H1 (cell line): ENCODE data around the gene GRID2. TPM values are rescaled to one million over a fixed set of nuclear protein-coding genes. Genes with fewer than 3 reads are reported as not detected.

Experiments
- CTCF ChIA-PET: fragments of 300-600 bp; sonication (Branson Sonifier 250); formaldehyde crosslinking; loops from one replicate; lab custom pipeline; 2021; ENCODE audit not compliant: partially characterized antibody; lab: Charles Lee
- POLR2A ChIA-PET: fragments of 300-600 bp; sonication (Branson Sonifier 250); formaldehyde crosslinking; loops from one replicate; lab custom pipeline; 2021; ENCODE audit warnings: inconsistent platforms; ENCODE audit not compliant: partially characterized antibody; lab: Charles Lee
- DNase-seq, 2 experiments: peaks; one replicate each; pipeline versions ENCODE4 v3.0.0 to v3.0.0-alpha.2; 2010 to 2022; ENCODE audit warnings: low spot score in 2 of 2, low read depth in 1 of 2, mixed read lengths in 1 of 2
- FAIRE-seq: peaks from 2 replicates; lab custom pipeline; 2011; peaks lifted over from hg19 to GRCh38; lab: Jason Lieb, UNC
- H2AFZ ChIP-seq: 2 replicates; pipeline ENCODE4 v1.8.1; 2012; ENCODE audit warnings: low read length, inconsistent platforms
- H2AK5ac ChIP-seq: 2 replicates; pipeline ENCODE4 v1.6.1; 2013; ENCODE audit warnings: low read depth, low read length
- H2BK120ac ChIP-seq: replicated peaks from 2 replicates; pipeline ENCODE3; 2013; ENCODE audit warnings: low read depth, low read length, inconsistent platforms
- H2BK12ac ChIP-seq: 2 replicates; pipeline ENCODE4 v1.6.1; 2013; ENCODE audit warnings: low read depth, low read length
- H2BK15ac ChIP-seq: 2 replicates; pipeline ENCODE4 v1.6.1; 2013; ENCODE audit warnings: low read length
- H2BK20ac ChIP-seq: 2 replicates; pipeline ENCODE4 v1.6.1; 2013; ENCODE audit warnings: low read length
- H2BK5ac ChIP-seq: 2 replicates; pipeline ENCODE4 v1.6.1; 2013; ENCODE audit warnings: low read depth, low read length
- H3K14ac ChIP-seq: 2 replicates; pipeline ENCODE4 v1.6.1; 2013; ENCODE audit warnings: inconsistent platforms; ENCODE audit not compliant: insufficient read length
- H3K18ac ChIP-seq: 2 replicates; pipeline ENCODE4 v1.6.1; 2013; ENCODE audit warnings: low read length; ENCODE audit errors: extremely low read depth
- H3K23ac ChIP-seq: 2 replicates; pipeline ENCODE4 v1.6.1; 2013; ENCODE audit warnings: inconsistent platforms; ENCODE audit not compliant: insufficient read length
- H3K23me2 ChIP-seq: 2 replicates; pipeline ENCODE4 v1.6.1; 2013; ENCODE audit warnings: low read depth, low read length
- H3K27ac ChIP-seq: 2 replicates; pipeline ENCODE4 v1.6.1; 2011; ENCODE audit warnings: low read depth, low read length, inconsistent platforms
- H3K27me3 ChIP-seq, 4 experiments: replicated peaks in 1 of 4; 1 replicate in 1 of 4; 2 replicates in 3 of 4; pipeline versions ENCODE4 v1.6.1 to v1.8.1; 2011 to 2013; ENCODE audit warnings: low read length in 3 of 4, mild to moderate bottlenecking in 3 of 4, inconsistent platforms in 2 of 4, mixed read lengths in 2 of 4, moderate library complexity in 1 of 4; ENCODE audit not compliant: control insufficient read depth in 3 of 4, insufficient read depth in 3 of 4; ENCODE audit errors: extremely low read depth in 1 of 4
- H3K36me3 ChIP-seq, 4 experiments: 2 replicates each; pipeline versions ENCODE4 v1.6.1 to v1.8.1; 2011 to 2013; ENCODE audit warnings: mild to moderate bottlenecking in 4 of 4, low read length in 3 of 4, moderate library complexity in 2 of 4, control low read depth in 1 of 4, inconsistent platforms in 1 of 4; ENCODE audit not compliant: insufficient read depth in 4 of 4, control insufficient read depth in 2 of 4
- H3K4ac ChIP-seq: replicated peaks from 2 replicates; pipeline ENCODE3; 2013; ENCODE audit warnings: low read length, low read depth, mixed read lengths, inconsistent platforms; ENCODE audit not compliant: insufficient read length
- H3K4me1 ChIP-seq, 4 experiments: replicated peaks in 1 of 4; 1 replicate in 1 of 4; 2 replicates in 3 of 4; pipeline versions ENCODE4 v1.6.1 to v1.8.1; 2011 to 2013; ENCODE audit warnings: low read length in 3 of 4, inconsistent platforms in 2 of 4, mixed read lengths in 1 of 4; ENCODE audit not compliant: insufficient read depth in 4 of 4, control insufficient read depth in 3 of 4
- H3K4me2 ChIP-seq, 2 experiments: 2 replicates each; pipeline versions ENCODE4 v1.6.1 to v1.8.1; 2011 to 2013; ENCODE audit warnings: low read depth in 2 of 2, low read length in 2 of 2, control low read depth in 1 of 2, inconsistent platforms in 1 of 2, mild to moderate bottlenecking in 1 of 2; ENCODE audit not compliant: insufficient read depth in 1 of 2
- H3K4me3 ChIP-seq, 4 experiments: fragments of 200-600, 300-600 bp in 1 of 4; sonication (generic), shearing (Covaris generic), sonication (Bioruptor Twin) in 1 of 4; 2 replicates each; pipeline versions ENCODE4 v1.5.1 to v1.8.1; 2011 to 2016; ENCODE audit warnings: low read length in 4 of 4, low read depth in 3 of 4, control low read depth in 2 of 4, inconsistent platforms in 2 of 4, mild to moderate bottlenecking in 2 of 4, mixed read lengths in 1 of 4, moderate library complexity in 1 of 4; ENCODE audit not compliant: insufficient read depth in 2 of 4; ENCODE audit errors: extremely low read depth in 1 of 4
- H3K56ac ChIP-seq: replicated peaks from 2 replicates; pipeline ENCODE3; 2013; ENCODE audit warnings: low read depth, mild to moderate bottlenecking, mixed read lengths, low read length, inconsistent platforms; ENCODE audit not compliant: insufficient read length
- H3K79me1 ChIP-seq: 2 replicates; pipeline ENCODE4 v1.6.1; 2013; ENCODE audit warnings: low read depth, low read length, control low read depth
- H3K79me2 ChIP-seq, 2 experiments: 2 replicates each; pipeline versions ENCODE4 v1.6.1 to v1.8.1; 2012 to 2013; ENCODE audit warnings: low read length in 2 of 2, mild to moderate bottlenecking in 2 of 2, inconsistent platforms in 1 of 2; ENCODE audit not compliant: insufficient read depth in 2 of 2, control insufficient read depth in 1 of 2
- H3K9ac ChIP-seq, 4 experiments: replicated peaks in 1 of 4; 1 replicate in 1 of 4; 2 replicates in 3 of 4; pipeline versions ENCODE4 v1.6.1 to v1.8.1; 2011 to 2013; ENCODE audit warnings: low read depth in 3 of 4, low read length in 3 of 4, control low read depth in 2 of 4, mild to moderate bottlenecking in 2 of 4, moderate library complexity in 2 of 4, inconsistent platforms in 1 of 4; ENCODE audit errors: extremely low read depth in 1 of 4
- H3K9me3 ChIP-seq, 2 experiments: 2 replicates each; pipeline versions ENCODE4 v1.6.1 to v1.8.1; 2012 to 2013; ENCODE audit warnings: mild to moderate bottlenecking in 2 of 2, moderate library complexity in 2 of 2, control low read depth in 1 of 2, inconsistent platforms in 1 of 2, low read depth in 1 of 2, low read length in 1 of 2, mixed read lengths in 1 of 2; ENCODE audit not compliant: insufficient read depth in 2 of 2
- H4K20me1 ChIP-seq, 2 experiments: replicated peaks in 1 of 2; 2 replicates each; pipeline versions ENCODE3 to v1.8.1; 2011 to 2013; ENCODE audit warnings: inconsistent platforms in 2 of 2, low read length in 2 of 2, mild to moderate bottlenecking in 1 of 2; ENCODE audit not compliant: insufficient read depth in 2 of 2, control insufficient read depth in 1 of 2
- H4K5ac ChIP-seq: 2 replicates; pipeline ENCODE4 v1.6.1; 2013; ENCODE audit warnings: low read length, low read depth, mixed read lengths, inconsistent platforms; ENCODE audit not compliant: insufficient read length
- H4K8ac ChIP-seq: 2 replicates; pipeline ENCODE4 v1.8.0; 2013; ENCODE audit warnings: mild to moderate bottlenecking, moderate library complexity, low read length, inconsistent platforms; ENCODE audit not compliant: insufficient read depth; ENCODE audit errors: extremely low read depth
- H4K91ac ChIP-seq: replicated peaks from 2 replicates; pipeline ENCODE3; 2013; ENCODE audit warnings: low read length, mixed read lengths, inconsistent platforms; ENCODE audit not compliant: insufficient read length
- GTF2F1 ChIP-seq: IDR thresholded peaks from 2 replicates; pipeline ENCODE4 v1.6.1; 2012; ENCODE audit warnings: low read depth, low read length, improper control_type of control experiment, borderline replicate concordance
- POLR2AphosphoS5 ChIP-seq: IDR thresholded peaks from 2 replicates; pipeline ENCODE4 v1.6.1; 2011; ENCODE audit warnings: low read depth, low read length
- WGBS, 2 experiments: shearing (Covaris generic) in 1 of 2; methylation state at CpG; one replicate each; pipeline versions ENCODE4 v1.1.6 to v1.1.7; 2013 to 2015; ENCODE audit warnings: low lambda C conversion rate in 2 of 2, mixed read lengths in 2 of 2, inconsistent platforms in 1 of 2, low coverage in 1 of 2, missing lambda C conversion rate in 1 of 2; ENCODE audit not compliant: insufficient replicate concordance in 2 of 2, insufficient coverage in 1 of 2, insufficient read length in 1 of 2; ENCODE audit errors: extremely low coverage in 1 of 2, missing lambda C conversion rate in 1 of 2; 5-methylcytosine and 5-hydroxymethylcytosine counted together
- polyA plus RNA-seq, 7 experiments: library from polyadenylated mRNA; depleted of rRNA in 3 of 7; stranded (reverse) in 5 of 7; unstranded in 2 of 7; fragments of >200 nt in 5 of 7; fragments of 200-250 nt in 2 of 7; gene quantifications; 1 replicate in 5 of 7; 2 replicates in 1 of 7; 4 replicates in 1 of 7; pipeline versions ENCODE4 v1.2.1 to v1.2.3, GENCODE V29; 2011 to 2013; ENCODE audit warnings: missing spikeins in 2 of 7, mixed read lengths in 2 of 7
- total RNA-seq: library from RNA; stranded (reverse); fragmentation: NEBNext Ultra II Directional; extraction: Animal tissue kit (Norgen Biotek cat#: 25700); gene quantifications from 2 replicates; pipeline ENCODE4 v1.2.1, GENCODE V29; 2021
- TF ChIP-seq, protein P1 (sequence below): IDR thresholded peaks from 2 replicates; pipeline ENCODE4 v1.6.1; 2011; ENCODE audit warnings: low read length, improper control_type of control experiment

Gene GRID2
- total and polyA plus RNA-seq, 2 of the 8 experiments (the other 6 are each of a cell fraction or from before 2014, with no cell fraction given), result 31.1 to 81.9 TPM

DNA sequence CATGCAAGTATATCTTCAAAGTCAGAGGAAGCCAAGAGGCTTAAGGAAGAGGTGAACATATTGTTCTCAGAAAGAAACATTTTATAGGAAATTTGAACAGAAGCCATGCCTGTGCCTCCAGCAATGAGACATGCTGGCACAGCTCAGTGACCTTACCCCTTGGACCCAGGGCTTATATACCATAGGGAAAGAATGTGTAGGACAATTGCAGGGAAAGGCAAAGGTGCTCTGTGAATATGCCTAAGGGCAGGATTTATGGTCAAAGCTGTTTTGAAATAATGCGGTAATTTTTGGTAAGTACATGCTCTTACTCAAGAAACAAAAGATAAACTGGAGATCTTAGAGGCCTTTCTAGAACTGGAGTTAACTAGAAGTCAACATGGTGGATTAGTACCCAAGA is 568.8 kb downstream of the GRID2 start:
- H3K27ac ChIP-seq, result no peak overlapping the region
- peaks cover 0 to 2% of the 10 kb centered on the region in 2 experiments; a peak in 1 of 4 replicates for H3K79me2 ChIP-seq
- no peak overlapping the region for H4K91ac ChIP-seq
- H3K23me2 ChIP-seq, result no peaks in the 10 kb centered on the region
- CTCF ChIA-PET, result no interaction called here
- H2BK5ac ChIP-seq, result no peak overlapping the region
- no peak overlapping the region for H4K8ac ChIP-seq
- H3K36me3 ChIP-seq, result no peaks in the 10 kb centered on the region; a peak in 2 of 8 replicates
- no peak overlapping the region for H2AFZ ChIP-seq
- 100% methylated on average over 1 of the region's 1 CpG; no CpG with 5 or more reads in 1 of the 2 experiments for WGBS, 2 experiments
- no peak overlapping the region for H4K5ac ChIP-seq
- no peak overlapping the region for H3K4me2 ChIP-seq
- no peaks in the 10 kb centered on the region for H4K20me1 ChIP-seq
- no peak overlapping the region for H2AK5ac ChIP-seq
- no peak overlapping the region for H2BK12ac ChIP-seq
- no peak for FAIRE-seq
- H3K14ac ChIP-seq, result no peak overlapping the region
- H3K4me3 ChIP-seq, result no peak overlapping the region
- no peak overlapping the region for H2BK120ac ChIP-seq
- H3K23ac ChIP-seq, result no peak overlapping the region
- H3K9ac ChIP-seq, result no peak overlapping the region
- H3K79me1 ChIP-seq, result no peaks in the 10 kb centered on the region
- POLR2A ChIA-PET, result interaction anchor here (0.7 kb wide), 1 partner anchor 19 kb away, joined by 3 read pairs; no protein-coding TSS in a partner anchor
- H3K27me3 ChIP-seq, result no peaks in the 10 kb centered on the region
- H3K9me3 ChIP-seq, result no peaks in the 10 kb centered on the region
- no peak overlapping the region for H3K56ac ChIP-seq
- H2BK20ac ChIP-seq, result no peak overlapping the region
- H2BK15ac ChIP-seq, result no peak overlapping the region
- H3K4me1 ChIP-seq, result no peaks in the 10 kb centered on the region
- H3K18ac ChIP-seq, result no peak overlapping the region
- no peak for DNase-seq
- no peak overlapping the region for H3K4ac ChIP-seq
- TF ChIP-seq, protein P1, sequence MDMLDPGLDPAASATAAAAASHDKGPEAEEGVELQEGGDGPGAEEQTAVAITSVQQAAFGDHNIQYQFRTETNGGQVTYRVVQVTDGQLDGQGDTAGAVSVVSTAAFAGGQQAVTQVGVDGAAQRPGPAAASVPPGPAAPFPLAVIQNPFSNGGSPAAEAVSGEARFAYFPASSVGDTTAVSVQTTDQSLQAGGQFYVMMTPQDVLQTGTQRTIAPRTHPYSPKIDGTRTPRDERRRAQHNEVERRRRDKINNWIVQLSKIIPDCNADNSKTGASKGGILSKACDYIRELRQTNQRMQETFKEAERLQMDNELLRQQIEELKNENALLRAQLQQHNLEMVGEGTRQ, result no peak
- no peak for TF ChIP-seq POLR2AphosphoS5
- TF ChIP-seq GTF2F1, result no peak
